ENCODE results near the gene ELSPBP1.

- TF ChIP-seq, protein P1, sequence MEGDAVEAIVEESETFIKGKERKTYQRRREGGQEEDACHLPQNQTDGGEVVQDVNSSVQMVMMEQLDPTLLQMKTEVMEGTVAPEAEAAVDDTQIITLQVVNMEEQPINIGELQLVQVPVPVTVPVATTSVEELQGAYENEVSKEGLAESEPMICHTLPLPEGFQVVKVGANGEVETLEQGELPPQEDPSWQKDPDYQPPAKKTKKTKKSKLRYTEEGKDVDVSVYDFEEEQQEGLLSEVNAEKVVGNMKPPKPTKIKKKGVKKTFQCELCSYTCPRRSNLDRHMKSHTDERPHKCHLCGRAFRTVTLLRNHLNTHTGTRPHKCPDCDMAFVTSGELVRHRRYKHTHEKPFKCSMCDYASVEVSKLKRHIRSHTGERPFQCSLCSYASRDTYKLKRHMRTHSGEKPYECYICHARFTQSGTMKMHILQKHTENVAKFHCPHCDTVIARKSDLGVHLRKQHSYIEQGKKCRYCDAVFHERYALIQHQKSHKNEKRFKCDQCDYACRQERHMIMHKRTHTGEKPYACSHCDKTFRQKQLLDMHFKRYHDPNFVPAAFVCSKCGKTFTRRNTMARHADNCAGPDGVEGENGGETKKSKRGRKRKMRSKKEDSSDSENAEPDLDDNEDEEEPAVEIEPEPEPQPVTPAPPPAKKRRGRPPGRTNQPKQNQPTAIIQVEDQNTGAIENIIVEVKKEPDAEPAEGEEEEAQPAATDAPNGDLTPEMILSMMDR (IDR thresholded peaks at IDR 0.05), result no peak
- TF ChIP-seq POLR2A (IDR thresholded peaks at IDR 0.05), result no peak
Measured at GRCh38 chr19:47992070-47992469, 2.4 kb upstream of the ELSPBP1 start, which contains the start of gene BSPH1.
